Stimulated activated CD8-positive, alpha-beta memory T cell treated with anti-CD3 and anti-CD28 coated beads, Interleukin-4, amount 100 ng/mL, for 24 hours (primary cell): ENCODE results near the gene CMTR2.

Source experiments
- DNase-seq: peaks from one replicate; pipeline ENCODE4 v3.0.0-alpha.2; 2020; ENCODE audit warnings: low read depth

CMTR2 gene

DNA sequence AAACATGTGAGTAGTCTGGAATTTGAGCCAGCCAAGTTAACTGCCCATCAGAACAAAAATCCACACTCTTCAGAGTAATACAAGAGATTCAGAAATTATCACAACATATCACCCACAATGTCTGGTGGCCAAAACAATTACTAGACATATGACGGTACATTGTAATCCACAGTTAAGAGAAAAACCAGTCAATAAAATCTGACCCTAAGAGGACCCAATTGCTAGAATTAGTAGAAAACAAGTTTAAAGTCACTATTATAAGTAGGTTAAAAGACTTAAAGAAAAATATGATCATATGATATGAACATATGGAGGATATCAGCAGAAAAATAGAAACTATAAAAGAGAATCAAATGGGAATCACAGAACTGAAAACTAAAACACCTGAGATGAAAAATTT lies 15.8 kb downstream of the CMTR2 start:
- DNase-seq: no peak

DNA sequence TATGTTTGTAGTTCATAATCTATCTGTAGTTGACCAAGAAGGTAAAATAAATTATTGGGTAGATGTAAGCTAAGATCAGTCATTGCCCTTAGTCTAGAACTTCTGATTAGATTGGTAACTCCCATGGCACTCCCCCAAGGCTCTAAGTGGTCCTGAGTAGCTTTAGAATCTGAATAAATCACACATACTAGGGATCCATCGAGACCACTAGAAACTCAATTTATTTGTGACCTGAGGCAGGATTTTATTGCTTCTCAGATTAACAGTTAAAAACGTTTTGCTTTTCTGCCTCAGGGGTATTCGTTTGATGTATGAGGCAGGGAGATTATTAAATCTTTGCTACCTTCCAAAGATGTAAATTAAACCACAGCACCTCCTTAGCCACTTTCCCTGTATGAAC lies 24.9 kb downstream of the CMTR2 start:
- DNase-seq: no peak

DNA sequence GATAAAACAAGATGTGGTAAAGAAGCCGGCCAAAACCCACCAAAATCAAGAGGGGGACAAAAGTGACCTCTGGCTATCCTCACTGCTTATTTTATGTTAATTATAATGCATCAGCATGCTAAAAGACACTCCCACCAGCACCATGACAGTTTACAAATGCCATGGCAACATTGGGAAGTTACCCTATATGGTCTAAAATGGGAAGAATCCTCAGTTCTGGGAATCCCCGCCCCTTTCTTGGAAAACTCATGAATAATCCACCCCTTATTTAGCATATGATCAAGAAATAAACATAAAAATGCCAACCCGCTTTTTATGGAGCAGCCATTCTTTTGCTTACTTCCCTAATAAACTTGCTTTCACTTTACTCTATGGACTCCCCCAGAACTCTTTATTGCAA lies 25.6 kb downstream of the CMTR2 start:
- no peak for DNase-seq

DNA sequence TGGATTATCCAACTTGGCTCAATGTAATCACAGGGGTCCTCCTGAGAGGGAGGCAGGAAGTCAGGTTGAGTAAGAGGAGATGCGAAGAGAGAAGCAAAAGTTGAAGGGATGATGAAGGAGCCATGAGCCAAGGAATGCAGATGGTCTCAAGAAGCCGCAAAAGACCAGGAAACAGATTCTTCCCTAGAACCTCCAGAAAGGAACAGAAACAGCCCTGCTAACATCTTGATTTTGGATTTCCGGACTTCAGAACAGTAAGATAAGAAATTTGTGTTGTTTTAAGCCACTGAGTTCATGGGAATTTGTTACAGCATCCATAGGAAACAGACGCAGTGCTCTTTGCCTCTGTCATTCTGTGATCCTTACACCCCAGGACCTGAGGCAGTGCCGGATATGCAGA lies 26.8 kb downstream of the CMTR2 start:
- no peak for DNase-seq

DNA sequence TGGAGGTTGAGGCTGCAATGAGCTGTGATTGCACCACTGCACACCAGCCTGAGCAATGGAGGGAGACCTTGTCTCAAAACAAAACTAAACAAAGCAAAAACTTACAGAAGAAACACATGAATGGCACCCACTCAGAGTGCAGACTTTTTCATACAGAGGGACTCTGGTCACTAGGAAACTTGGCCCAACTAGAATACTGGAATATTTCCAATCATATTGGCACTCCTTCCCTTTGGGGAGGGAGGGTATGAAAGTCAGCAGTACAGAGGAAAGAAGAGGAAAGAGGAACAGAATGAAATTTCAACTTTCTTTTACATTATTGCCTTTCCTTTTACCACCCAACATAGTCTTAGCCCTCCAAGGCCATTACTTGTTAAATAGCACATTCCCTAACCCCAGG lies 28.2 kb downstream of the CMTR2 start:
- no peak for DNase-seq

DNA sequence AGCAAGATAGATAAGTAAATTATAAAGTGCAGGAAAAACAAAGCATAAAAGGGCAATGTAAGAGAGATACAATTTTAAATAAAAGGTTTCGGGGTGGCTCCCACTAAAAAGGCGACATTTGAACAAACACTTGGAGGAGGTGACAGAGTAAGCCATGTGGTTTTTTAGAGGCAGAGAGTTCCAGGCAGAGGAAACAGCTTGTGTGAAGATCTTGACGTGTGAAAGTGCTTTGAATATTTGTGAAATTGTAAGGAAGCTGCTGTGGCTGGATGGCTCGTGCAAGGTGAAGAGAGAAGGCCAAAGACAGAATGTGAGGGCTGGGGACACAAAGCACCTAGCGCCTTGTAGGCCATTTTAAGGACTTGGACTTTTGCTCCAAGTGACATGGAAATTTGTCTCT lies 30.1 kb downstream of the CMTR2 start:
- no peak for DNase-seq

DNA sequence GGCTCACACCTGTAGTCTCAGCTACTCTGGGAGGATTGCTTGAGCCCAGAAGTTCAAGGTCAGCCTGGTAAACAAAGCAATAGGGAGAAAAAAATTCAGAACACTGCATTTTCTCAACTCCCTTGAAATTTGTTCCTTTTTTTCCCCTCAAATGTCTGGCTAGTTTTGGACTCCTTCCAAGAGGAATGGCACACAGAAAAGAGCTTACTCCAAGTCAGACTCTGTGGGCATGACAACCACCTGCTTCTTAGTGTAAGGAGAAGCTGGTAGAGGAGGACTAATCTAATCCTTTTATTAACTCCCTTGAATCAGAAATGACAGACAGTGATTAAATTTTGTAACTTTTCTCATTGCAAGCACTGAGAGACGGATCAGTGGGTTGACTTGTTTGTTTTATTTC lies 30.8 kb downstream of the CMTR2 start:
- no peak for DNase-seq

DNA sequence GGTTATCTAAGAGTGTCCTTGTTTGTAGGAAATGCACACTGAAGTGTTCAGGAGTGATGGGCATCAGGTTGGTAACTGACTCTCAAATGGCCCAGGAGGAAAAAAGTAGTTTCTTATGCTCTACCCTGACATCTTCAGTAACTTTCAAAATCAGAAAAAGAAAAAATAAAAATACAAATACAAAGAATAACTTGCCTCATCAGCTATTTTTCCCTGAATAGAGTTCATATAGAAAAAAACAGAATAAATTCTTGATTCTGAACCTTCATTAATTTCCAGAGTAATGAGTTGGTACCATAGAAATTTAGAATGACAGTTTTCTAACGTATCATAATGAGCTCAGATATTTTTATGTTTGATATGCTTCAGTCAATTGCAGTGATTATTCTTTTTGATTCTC lies 31.4 kb downstream of the CMTR2 start:
- no peak for DNase-seq

DNA sequence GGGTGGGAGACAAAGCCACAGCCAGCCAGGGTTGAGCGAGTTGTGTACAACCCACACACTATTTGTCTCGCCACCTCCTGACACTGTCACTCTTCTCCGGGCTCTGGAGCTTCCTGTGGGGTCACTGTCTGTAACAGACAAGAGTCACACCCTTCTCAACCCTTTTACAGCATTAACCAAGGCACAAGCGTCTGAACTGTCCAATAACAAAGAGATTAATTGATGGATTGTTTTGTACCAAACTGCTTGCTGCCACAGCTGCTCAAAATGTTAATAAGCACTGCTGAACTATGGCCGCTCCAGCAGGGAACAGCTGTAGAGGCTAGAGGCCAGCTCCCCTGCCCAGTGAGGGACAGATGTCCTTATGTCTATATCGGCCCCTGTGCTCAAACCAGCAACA lies 33.5 kb downstream of the CMTR2 start:
- DNase-seq: no peak

DNA sequence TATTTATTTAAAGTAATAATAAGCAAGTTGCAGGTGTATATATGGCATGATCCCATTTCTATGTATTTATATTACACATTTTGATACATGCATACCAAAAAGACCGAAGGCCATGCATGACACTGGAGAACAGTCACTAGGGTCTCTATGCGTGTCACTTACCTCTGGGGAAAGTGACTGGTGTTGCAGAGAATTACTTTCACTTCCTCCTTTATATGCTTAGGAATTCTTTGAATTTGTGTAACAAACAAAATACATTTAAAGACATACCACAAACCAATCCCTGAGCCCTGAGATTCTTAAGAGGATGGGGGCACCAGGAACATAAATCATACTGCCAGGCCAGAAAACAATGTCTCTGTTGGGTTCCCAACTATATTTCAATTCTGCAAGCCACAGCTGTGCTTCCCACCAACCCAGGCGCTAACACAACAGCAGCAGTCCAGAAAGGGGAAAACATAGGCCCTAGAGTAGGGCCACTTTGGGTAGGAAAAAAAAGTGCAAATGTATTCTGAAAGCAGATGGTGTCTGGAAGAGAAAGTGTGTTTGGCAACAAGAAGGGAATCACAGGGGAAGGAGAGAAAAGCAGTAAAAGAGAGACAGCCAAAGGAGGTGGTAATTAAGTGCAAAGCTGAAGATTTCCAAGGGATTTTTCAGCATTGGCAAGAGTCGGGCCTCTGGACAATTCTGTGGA lies 34.2 kb downstream of the CMTR2 start:
- no peak for DNase-seq

DNA sequence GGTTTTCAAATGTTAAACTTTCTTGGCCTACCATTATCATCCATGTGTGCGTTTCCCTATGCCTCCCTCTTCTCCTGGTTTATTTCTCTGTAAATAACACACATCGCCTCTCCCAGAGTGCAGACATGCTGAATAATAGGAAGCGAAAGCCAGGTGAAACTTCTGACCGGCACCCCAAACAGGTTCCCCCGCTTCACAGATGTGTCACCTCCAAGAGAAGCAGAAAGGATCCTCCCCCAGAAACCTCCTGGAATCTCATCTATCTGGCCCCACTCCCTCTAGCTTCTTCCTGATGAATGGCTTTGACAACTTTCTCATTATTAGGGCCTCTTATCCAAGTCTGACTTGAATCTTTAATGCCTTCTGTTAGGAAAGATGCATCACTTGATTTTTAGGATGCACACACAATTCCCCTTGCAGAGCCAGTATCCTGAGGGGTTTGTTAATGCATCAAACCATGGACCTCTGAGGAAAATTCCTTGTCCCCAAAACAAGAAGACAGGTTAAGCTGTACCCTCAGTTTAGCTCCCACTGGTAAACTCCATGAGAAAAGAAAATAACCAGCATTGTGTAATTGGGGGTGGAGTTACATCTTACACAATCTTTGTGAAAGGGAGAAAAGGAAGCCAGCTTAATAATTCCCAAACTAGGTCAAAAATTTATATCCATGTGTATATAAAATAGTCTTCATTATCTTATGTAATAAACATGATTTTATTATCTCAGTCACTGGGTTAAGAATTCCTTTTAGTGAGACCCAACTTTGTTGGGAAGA lies 38.6 kb downstream of the CMTR2 start:
- DNase-seq: no peak

DNA sequence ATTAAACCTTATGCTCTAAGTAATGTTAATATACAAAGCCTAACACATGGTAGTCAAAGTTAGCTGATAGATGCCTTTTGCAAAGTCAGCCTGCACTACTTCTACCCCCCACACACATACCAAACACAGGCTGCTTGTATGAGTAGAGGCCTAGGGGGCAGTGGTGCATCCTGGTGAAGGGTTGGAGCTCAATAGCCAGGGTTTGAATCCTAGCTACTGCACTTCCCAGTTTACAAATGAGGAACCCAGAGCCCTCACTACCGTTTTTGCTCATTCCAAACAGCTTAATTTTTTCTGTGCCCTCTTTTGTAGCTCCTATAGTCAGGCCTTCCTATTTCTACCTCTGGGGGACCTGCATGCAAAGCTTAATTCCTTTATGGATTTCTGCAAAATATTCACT lies 39.8 kb downstream of the CMTR2 start:
- DNase-seq: no peak

DNA sequence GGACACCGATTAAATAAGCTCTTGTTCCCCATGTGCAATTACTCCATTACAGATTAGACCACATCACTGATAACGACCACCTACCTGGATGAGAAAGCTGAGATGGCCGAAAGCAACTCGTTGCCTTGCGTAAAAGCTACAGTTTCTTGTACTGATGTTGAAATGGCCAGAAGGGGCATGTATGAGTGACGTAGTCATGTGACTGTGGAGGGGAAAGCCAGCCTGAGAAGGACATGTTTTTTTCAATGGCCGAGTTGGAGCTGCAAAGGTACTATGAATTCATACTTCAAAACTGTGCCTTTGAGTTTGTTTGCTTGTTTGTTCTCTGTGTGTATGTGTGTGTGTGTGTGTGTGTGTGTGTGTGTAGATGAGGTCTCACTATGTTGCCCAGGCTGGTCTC lies 41.7 kb downstream of the CMTR2 start:
- no peak for DNase-seq

DNA sequence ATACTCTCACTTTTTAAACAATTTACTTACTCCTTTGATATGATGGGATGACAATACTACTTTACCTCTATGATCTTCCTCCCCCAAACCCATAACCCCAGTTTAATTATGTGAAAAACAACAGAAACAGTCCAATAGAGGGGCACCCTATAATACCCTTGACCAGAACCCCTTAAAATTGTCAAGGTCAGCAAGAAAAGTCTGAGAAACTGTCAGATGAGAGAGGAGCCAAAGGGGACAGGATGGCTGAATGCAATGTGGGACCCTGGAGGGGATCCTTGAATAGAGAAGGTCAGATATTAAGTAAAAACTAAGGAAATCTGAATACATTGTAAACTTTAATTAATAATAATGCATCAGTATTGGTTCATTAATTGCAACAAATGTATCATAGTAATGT lies 42.9 kb downstream of the CMTR2 start:
- DNase-seq: no peak

DNA sequence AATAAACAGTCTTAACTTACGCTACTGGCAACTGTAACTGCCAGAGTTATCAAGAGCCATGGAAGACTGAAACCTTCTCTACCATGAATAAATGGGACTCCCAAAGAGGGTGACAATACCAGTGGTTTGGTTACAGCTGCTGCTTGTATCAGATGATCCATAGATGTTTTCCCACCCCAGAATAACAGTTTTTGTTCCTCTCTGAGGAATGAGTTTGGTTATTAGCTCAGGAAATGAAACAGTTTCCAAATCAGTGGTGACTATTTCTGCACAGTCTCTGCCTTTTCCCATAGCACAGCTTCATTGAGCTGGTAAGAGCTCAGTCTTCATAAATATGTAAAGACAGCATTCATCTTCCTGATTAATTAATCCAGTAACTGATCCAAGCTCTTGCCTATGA lies 44.7 kb downstream of the CMTR2 start:
- DNase-seq: no peak

DNA sequence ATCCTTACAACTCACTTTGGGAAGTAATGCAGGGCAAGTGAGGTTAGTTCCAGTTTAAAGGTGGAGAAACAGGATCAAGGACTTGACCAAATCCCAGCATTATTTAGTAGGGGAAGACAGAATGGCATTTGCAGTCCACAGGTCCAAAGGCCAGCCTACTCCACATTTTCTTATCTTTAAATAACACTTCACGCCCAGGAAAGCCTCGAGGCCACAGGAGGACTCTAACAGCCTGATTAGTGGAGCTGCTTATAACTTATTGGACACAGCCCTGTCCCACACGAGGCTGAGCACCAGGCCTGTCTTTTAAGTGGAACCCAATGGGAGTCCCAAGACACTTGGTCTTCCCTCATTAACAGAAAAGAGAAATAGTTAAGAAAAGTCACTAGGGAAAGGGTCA lies 46.6 kb downstream of the CMTR2 start:
- no peak for DNase-seq

DNA sequence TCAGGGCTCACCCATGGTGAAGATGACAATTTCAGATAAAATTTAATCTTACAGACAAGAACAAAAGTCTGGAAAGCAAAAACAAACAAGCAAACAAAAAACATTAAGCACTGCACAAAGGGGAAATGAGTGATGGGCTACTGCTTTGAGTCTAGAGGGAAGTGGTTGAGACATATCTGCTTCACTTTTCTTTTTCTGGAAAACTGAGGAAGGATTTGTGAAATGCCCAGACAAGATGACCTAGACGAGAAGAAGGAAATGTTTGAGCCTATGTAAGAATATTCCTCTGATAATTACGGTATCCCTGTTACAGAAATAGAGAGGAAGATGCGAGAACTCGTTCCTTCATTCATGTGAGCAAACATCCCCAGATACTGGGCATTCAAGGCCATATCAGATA lies 47.2 kb downstream of the CMTR2 start:
- DNase-seq: no peak
